ENCODE measurements around the gene ZMAT2.
"Not testable (repeated sequence)": the region's sequence is repeated elsewhere in the genome, so short reads cannot be mapped to it uniquely, and the experiment has no call there.

DNA sequence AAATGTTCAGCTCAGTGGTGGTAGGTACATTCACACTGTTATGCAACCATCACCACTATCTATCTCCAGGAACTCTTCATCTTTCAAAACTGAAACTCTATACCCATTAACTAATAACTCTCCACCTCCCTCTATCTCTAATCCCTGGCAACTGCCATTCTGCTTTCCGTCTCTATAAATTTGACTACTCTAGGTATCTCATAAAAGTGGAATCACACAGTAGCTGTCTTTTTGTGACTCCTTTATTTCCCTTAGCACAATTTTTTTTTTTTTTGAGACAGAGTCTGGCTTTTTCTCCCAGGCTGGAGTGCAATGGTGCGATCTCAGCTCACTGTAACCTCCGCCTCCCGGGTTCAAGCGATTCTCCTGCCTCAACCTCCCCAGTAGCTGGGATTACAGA is 21.1 kb downstream of the ZMAT2 start:
- TF ChIP-seq, protein P1, sequence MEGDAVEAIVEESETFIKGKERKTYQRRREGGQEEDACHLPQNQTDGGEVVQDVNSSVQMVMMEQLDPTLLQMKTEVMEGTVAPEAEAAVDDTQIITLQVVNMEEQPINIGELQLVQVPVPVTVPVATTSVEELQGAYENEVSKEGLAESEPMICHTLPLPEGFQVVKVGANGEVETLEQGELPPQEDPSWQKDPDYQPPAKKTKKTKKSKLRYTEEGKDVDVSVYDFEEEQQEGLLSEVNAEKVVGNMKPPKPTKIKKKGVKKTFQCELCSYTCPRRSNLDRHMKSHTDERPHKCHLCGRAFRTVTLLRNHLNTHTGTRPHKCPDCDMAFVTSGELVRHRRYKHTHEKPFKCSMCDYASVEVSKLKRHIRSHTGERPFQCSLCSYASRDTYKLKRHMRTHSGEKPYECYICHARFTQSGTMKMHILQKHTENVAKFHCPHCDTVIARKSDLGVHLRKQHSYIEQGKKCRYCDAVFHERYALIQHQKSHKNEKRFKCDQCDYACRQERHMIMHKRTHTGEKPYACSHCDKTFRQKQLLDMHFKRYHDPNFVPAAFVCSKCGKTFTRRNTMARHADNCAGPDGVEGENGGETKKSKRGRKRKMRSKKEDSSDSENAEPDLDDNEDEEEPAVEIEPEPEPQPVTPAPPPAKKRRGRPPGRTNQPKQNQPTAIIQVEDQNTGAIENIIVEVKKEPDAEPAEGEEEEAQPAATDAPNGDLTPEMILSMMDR (IDR thresholded peaks at IDR 0.05; ENCODE audit: low read depth, low read length) = not testable (repeated sequence)
- not testable (repeated sequence) for TF ChIP-seq EZH2phosphoT487 (IDR thresholded peaks at IDR 0.05; ENCODE audit: low read depth)
